NCI-H1417 (cell line): ENCODE data around the gene KIF26B.
"Not testable (repeated sequence)": the region's sequence is repeated elsewhere in the genome, so short reads cannot be mapped to it uniquely, and the experiment has no call there.

Source experiments
- DNase-seq, 3 experiments: peaks; one replicate each; lab custom pipeline; 2025; lab: John Stamatoyannopoulos, UW

KIF26B gene

DNA sequence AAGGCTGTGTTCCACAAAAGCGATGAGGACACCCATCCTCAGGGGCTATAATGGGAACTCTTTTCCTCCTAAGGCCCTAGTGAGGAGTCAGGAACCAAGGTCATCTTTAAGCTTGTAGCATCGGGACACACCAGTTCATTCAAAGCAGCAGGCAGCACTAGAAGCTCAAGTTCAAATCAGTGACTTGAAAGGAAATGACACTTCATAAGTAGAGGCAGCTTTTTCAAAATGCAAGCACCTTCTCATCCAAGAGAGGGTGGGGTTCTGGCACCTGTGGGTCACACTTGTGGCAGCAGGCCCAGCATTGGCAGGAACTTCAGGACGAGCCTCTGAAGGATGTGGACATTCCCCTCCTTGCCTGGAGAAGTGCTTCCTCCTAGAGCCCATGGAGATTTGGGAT, 496.3 kb downstream of the KIF26B start:
- no peak for DNase-seq

DNA sequence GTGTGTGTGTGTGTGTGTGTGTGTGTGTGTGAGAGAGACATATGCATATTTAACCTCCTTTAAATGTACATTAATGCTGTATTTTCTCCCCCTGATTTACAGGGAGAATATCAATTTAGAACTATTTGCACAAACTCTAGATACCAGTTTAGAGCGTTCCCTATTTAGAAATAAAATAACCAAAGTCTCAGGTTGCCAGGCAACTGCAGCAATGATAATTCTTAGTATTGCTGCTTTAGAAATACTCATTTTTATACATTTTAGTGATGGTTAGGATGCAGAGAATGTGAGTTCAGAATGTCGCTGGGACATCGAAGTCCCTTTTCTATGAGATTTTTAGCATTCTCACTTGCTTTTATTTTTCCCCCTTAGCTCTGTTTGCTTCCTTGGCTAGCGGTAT, 497.3 kb downstream of the KIF26B start:
- DNase-seq: no peak

DNA sequence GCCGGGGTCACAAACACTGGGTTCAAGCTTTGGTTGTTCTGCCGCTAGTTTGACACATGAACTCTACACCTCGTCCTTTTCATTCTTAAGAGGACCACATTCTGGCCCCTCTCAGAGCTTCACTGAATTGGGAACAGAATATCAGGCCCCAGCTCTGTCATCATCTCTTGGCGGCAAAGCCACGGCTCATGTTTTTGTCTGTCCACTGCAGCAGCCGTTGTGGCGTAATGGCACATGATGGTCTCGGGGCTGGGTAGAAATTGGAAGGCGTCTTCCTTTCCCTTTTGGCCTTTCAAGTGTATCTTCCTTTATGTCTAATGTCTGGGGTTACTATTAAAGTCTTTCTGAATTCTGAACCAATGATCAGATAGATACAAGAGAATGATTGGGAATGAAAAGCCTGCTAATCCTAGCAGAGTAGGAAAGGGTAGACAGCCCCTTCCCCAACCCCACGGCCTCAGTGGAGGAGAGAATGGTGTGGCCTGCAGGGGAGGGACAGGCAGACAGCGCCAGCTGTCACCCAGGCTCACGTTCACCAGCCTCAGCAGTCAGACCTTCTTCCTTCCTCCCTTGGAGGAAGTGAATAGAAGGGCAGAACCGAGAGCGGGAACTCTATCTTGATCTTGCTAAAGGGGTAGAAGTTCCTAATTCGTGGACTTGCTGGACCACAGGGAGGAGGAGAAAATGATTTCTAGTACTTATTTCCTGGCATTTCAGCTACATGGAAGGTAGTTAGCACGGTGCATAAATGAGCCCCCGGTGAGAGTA, 498.1 kb downstream of the KIF26B start:
- no peak for DNase-seq

DNA sequence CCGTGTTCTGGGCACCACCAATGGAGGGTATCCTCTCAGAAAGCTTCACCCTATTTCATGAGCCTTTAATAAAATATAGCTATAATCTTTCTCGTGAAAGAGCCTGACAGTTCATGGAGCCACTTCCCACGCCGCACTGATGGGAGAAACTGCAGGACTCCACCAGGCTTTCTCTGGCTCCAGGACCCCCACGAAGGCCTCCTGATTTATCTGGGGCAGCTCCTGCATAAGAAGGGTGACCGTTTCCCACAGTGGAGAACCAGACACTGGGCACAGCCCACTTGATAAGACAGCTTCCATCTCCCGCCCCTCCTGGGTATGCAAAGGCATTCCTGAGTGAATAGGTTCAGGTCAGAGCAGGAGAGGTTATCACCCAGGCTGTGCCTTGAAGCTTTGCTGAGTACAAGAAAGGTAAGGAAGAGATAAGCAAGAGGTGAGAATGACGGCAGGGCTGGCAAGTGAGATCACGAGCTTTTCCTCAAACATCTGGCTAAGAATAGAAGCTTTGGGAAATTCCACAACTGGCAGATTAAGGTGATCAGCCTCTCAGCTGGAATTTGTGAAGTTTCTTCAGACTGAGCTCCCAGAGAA, 499.8 kb downstream of the KIF26B start:
- no peak for DNase-seq

DNA sequence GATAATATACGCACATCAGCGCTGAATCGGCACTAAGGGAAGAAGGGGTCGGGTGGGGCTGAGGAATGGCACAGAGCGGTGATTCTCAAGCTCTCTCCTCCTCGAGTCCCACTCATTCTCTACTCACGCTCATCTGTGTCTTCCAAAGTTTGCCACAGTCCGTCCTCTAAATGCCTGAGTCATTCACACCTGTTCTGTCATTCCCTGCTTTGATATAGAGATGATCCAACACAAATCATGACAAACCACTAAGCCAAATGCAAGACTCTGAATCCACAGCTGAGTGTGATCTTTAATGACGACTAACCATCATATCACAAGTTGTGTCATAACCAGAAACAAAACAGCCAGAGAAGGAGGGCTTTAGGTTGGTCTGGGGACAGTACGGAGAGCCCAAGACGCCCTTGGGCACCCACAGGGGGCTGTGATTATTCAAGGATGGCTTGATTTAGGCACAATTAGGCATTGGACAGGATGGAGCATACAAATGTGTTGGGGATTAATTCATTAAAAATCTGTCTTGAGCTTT, 501.5 kb downstream of the KIF26B start:
- no peak for DNase-seq

DNA sequence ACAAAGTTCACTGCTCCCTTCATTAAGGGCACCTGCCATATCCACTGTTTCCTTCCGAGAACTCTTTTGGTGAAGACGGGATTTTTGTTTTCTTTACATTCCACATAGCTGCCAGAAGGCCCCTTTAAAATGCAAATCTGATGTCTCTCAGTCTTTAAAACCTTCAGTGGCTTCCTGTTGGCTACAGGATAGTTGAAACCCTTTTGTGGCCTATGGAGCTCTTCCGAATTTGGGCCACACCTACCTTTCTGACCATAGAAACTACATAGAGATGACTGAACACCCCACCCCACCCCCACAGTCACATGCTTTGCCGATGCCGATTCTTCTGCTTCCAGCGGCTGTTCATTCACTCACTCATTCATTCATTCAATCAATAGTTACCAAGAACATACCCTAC, 502.6 kb downstream of the KIF26B start:
- DNase-seq: no peak

DNA sequence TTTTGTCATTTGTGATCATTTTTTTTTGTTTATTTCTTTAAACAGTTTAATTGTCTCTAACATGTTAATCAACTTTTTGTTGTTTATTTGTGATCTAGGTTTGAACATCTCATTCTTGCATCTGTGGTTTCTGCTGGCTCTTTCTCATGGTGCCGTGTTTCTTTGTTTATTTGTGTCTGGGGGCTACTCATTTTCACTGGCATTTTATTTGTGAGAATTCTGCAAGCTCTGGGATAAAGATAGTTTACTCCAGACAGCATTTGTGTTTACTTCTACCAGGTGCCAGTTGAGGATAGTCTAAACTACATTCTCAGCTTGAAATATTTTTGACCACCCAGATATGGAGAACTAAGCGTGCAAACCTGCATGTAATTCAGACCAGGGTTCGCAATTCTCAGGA, 508.6 kb downstream of the KIF26B start:
- DNase-seq: no peak

DNA sequence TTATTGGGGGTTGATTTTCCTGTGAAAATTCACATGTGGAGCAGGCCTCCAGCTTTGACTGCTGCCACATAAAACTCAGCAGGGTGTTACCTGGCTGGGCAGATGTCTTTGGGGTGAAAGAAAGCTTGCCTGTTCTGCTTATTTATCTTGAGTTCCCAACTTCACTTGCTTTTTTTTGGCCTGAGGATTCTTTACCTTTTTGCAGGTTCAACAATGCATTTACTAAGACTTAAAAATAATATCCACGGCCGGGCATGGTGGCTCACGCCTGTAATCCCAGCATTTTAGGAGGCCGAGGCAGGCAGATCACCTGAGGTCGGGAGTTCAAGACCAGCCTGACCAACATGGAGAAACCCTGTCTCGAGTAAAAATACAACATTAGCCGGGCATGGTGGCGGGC, 509.1 kb downstream of the KIF26B start:
- DNase-seq: no peak

DNA sequence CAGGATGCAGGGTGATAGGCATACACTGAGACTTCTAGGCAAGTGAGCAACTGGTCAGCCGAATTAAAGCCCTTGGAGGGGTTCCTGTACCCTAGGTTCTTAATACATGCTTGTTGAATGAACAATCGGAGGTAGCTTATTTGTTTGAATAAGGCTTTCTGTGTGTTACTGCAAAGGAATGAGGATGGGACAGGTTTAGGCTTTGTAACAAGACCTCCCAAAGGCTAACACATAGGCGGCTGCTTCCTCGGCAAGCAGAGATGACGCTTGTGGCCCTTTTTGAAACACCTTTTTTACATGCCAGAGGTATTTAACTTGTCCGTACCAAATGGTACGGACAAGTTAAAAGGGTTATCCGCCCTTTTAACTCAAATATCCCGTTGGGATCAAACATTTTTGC, 511.6 kb downstream of the KIF26B start:
- no peak for DNase-seq

DNA sequence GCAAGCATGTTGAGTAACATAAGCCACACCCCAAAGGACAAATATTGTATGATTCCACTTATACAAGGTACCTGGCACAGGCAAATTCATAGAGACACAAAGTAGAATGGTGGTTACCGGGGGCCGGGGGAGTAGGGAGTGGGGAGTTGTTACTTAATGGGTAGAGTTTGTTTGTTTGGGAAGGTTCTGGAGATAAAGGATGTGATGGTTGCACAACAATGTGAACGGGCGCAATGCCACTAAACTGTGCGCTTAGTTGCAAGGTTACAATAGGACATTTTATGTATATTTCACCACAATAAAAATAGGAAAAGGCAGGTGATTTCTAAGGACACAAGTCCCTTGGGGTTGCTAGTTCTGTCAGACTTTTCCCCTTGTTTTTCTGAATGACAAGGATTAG, 516.6 kb downstream of the KIF26B start:
- DNase-seq: no peak

DNA sequence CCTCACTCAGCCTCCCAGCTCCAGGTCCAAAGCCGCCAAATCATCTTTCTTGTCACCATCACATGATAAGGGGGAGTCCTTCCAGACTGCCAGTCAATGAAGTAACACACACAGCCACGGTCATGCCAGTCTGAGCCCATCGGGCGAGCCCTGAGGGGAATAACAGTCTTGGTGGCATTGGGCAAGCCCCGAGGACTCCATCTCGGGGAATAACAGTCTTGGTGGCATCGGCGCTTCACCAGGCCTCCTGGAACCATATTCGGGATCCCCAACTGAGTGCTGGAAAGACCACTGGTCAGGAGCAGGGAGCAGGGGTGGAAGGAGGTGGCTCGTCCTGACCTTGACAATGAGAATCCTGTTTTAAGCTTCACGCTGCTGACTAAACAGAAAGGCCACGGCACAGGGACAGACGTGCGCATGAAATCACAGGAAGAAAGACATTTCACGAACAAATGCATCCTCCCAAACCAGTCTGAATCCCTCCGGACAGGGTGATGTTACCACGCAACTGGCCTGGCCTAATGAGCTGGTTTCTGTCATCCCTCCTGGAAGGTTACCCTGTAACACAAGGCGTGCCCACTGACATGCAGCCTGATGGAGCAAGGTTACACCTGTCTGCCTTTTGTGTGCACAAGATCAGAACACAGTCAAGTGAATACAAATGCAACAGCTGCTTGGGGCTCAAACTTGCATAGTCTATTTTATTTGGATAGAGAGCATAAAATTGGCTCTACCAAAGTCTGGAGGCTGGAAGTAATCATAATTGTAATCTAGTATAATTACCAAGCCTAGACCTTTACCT, 517.4 kb downstream of the KIF26B start:
- peak in 2 of 3 experiments; percentile 11 to 56 for DNase-seq

DNA sequence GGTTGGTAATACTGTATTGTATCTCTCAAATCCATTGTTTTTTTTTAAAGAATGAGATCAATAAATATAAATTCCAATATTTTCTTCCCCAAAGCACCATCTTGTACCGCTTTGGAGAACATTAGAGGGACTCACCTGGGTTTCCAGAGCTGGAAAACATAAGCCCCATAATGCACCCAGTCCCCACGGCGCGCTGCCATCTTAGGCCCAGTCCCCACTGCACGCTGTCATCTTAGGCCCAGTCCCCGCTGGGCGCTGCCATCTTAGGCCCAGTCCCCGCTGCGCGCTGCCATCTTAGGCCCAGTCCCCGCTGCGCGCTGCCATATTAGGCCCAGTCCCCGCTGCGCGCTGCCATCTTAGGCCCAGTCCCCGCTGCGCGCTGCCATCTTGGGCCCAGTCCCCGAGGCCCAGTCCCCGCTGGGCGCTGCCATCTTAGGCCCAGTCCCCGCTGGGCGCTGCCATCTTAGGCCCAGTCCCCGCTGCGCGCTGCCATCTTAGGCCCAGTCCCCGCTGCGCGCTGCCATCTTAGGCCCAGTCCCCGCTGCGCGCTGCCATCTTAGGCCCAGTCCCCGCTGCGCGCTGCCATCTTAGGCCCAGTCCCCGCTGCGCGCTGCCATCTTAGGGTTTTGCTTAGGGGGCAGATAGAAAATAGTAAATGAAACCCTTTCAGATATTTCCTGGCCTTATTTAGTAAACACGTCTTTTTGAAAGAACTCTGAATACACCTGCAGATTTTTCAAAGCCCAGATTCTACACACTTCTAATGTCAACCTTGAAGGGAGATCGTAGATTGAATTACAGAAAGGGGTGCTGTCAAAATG, 518.3 kb downstream of the KIF26B start:
- DNase-seq: not testable (repeated sequence)

DNA sequence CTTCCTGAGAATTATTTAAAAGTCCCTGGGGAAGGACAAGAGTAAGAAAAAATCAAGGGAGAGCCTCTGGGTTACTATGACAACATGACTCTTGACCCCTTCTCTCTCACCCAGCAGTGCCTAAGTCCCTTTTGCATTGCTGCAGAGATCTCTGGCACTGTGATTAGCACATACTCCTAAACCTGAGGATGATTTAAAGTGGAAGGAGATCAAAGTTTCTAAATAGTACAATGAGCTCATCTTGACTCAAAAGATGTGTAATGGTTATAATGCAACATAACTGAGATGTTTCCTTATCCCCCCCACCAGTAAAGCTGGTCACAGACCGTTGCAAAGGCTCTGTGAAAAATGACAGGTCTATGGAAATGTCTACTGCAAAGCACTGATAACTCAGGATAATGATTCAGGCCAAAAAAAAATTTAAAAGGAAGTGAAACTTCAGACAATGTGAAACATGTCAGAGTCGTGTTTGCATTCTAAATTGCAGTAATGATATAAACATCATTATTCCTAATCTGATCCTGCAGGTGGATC, 519.2 kb downstream of the KIF26B start:
- DNase-seq: no peak

DNA sequence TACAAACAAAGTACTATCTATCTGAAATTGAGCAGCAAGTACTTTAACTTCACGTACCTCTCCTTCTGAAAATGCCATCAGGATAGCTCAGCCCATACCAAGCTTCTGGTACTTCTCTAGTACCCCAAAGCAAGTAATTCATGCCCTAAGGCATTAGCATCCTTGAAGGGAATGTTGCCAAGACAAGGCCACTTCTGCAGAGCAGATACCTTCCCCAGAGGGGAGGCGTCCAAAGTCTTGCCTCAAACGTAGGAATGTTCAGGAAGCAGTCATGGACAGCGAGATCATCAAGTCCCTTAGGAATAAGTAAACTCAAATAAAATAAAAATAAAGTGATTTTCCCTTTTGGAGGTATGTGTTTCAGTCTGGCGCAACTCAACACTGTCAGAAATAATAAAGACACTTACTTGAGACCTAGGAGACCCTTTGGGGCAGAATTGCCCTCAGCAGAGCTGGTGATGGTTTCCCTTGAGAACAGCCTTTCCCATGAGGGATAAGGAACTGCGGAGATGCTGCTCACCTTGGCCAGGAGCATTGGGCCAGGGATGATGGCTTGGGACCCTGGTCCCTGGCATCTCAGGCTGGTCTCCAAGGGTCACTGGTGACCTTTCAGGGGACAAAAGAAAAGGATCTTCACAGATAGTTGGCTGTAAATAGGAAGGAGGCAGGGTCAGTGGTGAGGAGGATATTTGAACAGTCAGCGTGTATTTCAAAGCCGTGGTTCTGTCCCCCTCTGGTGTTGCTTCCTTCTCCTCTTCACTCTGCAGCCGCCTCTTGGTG, 522.9 kb downstream of the KIF26B start:
- no peak for DNase-seq

DNA sequence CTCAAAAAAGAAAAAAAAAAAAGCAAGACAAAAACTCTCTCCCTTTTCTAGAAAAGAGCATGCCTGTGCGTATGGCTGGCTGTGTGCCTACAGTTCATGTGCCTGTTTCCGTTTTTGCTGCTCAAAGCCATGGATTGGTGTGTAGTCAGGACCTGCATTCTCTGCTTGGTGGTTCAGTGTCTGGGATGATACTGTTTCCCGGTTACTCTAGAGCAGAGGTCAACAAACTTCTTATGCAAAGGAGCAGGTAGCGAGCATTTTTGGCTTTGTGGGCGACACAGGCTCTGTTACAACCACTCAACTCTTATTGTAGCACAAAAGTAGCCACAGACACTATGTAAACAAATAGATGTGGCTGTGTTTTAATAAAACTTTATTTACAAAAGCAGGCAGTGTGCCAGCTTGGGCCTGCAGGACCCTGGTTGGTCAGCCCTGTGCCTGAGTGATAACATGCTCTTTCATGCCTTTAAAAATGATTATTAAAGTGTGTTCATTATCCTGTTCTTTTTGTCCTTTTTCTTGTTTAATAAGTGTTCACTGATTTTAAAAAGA, 524.2 kb downstream of the KIF26B start:
- peak in 1 of 3 experiments; percentile 8 for DNase-seq

DNA sequence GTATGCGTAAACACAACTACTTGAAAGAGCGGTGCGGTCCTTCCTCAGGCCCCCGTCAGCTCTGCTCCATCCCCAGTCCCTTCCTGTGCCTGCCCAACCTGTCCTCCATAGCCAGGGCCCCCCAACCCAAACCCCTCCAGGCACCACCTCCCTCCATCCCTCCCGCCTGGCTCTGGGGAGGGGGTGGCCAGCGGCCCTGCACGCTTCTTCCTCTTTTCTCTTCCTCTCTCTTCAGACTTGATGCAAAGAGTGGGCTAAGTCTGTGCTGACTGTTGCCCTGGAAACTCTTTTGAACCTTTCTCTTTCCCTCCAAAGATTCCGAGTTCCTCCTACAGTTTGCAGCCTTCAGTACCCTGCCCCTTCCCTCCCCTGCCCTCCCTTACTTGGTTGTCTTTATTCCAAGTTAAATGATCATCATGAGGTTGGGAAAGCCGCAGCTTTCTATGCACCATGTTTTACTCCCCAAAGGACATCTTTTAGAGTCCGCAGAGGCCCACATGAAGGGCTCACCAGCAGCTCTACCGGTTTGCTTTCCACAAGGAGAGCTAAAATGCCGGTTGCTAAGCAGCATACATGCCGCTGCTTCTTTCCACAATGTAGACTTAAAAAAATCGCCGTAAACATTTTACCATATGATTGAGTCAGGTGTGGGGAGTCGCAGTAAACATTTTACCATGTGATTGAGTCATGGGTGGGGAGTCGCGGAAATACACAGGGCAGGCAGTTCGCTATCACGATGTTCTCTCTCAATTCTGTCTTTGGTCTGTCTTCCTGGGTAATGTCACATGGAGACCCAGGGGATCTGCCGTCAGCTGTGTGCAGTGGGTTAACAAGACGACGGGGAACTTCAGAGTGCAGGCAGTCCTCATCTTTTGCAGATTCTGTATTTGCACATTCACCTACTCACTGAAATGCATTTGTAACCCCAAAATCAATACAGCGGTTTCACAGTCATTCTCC, 525.3 kb downstream of the KIF26B start:
- no peak for DNase-seq

DNA sequence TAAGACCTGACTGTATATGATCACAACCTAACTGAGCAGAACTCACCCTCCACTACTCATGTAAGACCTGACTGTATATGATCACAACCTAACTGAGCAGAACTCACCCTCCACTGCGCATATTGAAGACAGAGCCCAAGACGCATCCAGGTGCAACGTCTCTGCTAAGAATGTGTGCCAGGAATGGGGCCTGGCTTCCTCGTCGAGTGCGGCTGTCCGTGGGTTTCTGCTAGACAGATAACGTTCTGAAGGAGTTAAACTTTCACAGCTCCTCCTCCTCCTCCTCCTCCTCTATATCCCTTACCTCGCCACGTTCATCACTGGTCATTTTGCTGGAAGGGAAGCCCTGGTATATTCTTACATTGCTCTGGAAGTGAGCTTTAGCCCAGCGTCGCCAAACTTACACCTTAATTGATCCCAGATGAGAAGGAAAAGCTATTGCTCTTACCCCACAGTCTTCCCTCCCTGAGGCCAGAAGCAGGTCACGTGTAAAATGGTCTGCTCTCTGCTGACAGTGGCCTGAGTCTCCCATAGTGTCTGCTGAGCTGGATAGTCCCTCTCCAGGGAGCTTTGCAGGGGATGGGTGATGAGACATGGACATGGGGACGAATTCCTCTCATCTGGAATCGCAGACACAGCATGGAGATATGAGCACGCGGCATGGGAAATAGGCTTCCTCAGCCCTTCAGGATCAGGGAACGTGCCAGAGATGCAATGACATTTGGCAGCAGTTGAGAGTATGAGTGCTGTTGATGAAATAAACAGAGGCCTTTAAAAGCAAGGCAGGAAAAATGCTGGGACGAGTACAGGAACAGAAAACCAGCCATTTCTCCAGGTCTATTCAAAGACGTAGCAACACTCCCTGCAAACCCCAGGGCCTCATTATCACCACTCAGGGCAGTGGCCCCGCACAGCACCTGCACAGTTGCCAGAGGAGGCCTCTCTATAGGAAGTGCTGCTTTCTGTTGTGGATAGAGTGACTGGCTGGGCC, 528.1 kb downstream of the KIF26B start:
- no peak for DNase-seq

DNA sequence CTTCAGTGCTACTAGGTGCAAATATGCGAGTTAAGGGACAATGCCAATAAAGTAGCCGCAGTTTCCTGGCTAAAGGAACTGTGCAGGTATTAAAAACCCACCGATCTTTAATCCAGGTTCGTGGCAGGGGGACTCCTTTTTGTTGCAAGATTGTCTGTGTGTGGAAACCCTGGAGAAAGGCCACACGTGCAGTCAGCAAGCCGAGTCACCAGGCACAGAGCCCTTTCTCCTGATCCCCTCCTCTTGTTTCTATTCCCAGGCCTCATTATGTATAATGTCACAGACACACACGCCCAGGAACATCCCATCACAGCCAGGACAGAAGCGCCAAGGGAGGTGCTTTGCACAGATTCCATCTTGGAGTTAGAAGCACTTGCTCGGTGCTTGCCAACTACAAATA, 528.9 kb downstream of the KIF26B start:
- no peak for DNase-seq
